Activated CD4-positive, alpha-beta T cell treated with anti-CD3 and anti-CD28 coated beads, Interleukin-2, amount 10 ng/mL, durations not matched to agents 24 days and 14 days (primary cell): ENCODE results near the gene CDK5RAP2. TPM values are rescaled to one million over a fixed set of nuclear protein-coding genes. Genes with fewer than 3 reads are reported as not detected.

Experiments used
- DNase-seq: peaks from one replicate; pipeline ENCODE4 v3.0.0; 2022
- H3K27ac Mint-ChIP-seq: one replicate; pipeline ENCODE4 v1.8.0; 2022; ENCODE audit warnings: mild to moderate bottlenecking, mixed read lengths
- H3K27me3 Mint-ChIP-seq: one replicate; pipeline ENCODE4 v1.8.0; 2022; ENCODE audit warnings: mixed read lengths
- H3K36me3 Mint-ChIP-seq: one replicate; pipeline ENCODE4 v1.8.0; 2022; ENCODE audit warnings: low read depth, mild to moderate bottlenecking, mixed read lengths
- H3K4me1 Mint-ChIP-seq: one replicate; pipeline ENCODE4 v1.8.0; 2021; ENCODE audit warnings: mixed read lengths
- H3K4me3 Mint-ChIP-seq: one replicate; pipeline ENCODE4 v1.8.0; 2022; ENCODE audit warnings: mild to moderate bottlenecking, moderate library complexity, mixed read lengths
- H3K9me3 Mint-ChIP-seq: one replicate; pipeline ENCODE4 v1.8.0; 2021; ENCODE audit warnings: mixed read lengths
- intact Hi-C: fragments of 100-400 bp; cut with micrococcal nuclease; formaldehyde crosslinking; loops from one replicate; pipeline ENCODE4 v1.15.1; 2023
- total RNA-seq: library from RNA; stranded (reverse); gene quantifications from 2 replicates; pipeline ENCODE4 v1.2.3, GENCODE V29; 2022

Gene CDK5RAP2
- total RNA-seq, 1 donor from 2014 or later: 70.0 TPM

- Mint-ChIP-seq H3K36me3 (peaks cover 60% of the 10 kb centered on the region), H3K4me3 (peak overlapping the region; percentile 71)
These were observed 186.4 kb downstream of the CDK5RAP2 start for GRCh38 chr9:120393386-120394057.

GRCh38 chr9:120392711-120393110 is 187.3 kb downstream of the CDK5RAP2 start:
- Mint-ChIP-seq H3K27ac (no peak overlapping the region), H3K9me3 (no peaks in the 10 kb centered on the region), H3K27me3 (no peaks in the 10 kb centered on the region), H3K4me3 (no peak overlapping the region), H3K4me1 (peaks cover 28% of the 10 kb centered on the region), H3K36me3 (peaks cover 61% of the 10 kb centered on the region)
- DNase-seq: no peak
- intact Hi-C loops: loop anchor here (5.0 kb wide), 1 partner anchor 55 kb away; no protein-coding TSS in a partner anchor

More at GRCh38 chr9:120393386-120394057, 186.4 kb downstream of the CDK5RAP2 start:
- Mint-ChIP-seq H3K9me3 (no peaks in the 10 kb centered on the region), H3K27ac (peak overlapping the region; percentile 81), H3K4me1 (peaks cover 30% of the 10 kb centered on the region), H3K27me3 (no peaks in the 10 kb centered on the region)
- intact Hi-C loops: loop anchor here (1.0 to 5.0 kb wide), 3 partner anchors 45 to 187 kb away; partner anchors contain the start of gene CDK5RAP2
- no peak for DNase-seq

GRCh38 chr9:120392245-120392644 is 187.7 kb downstream of the CDK5RAP2 start:
- Mint-ChIP-seq H3K4me3 (no peak overlapping the region), H3K36me3 (peaks cover 60% of the 10 kb centered on the region), H3K27ac (no peak overlapping the region), H3K27me3 (no peaks in the 10 kb centered on the region), H3K4me1 (peaks cover 26% of the 10 kb centered on the region), H3K9me3 (no peaks in the 10 kb centered on the region)
- no peak for DNase-seq
- intact Hi-C loops: loop anchor here (5.0 kb wide), 1 partner anchor 55 kb away; no protein-coding TSS in a partner anchor

- DNase-seq: no peak
- peaks cover 26% of the 10 kb centered on the region for H3K4me1 Mint-ChIP-seq
- intact Hi-C loops: loop anchor here (5.0 kb wide), 1 partner anchor 54 kb away; no protein-coding TSS in a partner anchor
- H3K27ac Mint-ChIP-seq: no peak overlapping the region
- H3K4me3 Mint-ChIP-seq: no peak overlapping the region
- no peaks in the 10 kb centered on the region for H3K27me3 Mint-ChIP-seq
- no peaks in the 10 kb centered on the region for H3K9me3 Mint-ChIP-seq
- H3K36me3 Mint-ChIP-seq: peaks cover 60% of the 10 kb centered on the region
These were observed 188.3 kb downstream of the CDK5RAP2 start for GRCh38 chr9:120391691-120392090.

- intact Hi-C loops: loop anchor here (5.0 kb wide), 1 partner anchor 53 kb away; no protein-coding TSS in a partner anchor
- Mint-ChIP-seq H3K36me3 (peaks cover 55% of the 10 kb centered on the region), H3K4me1 (peaks cover 19% of the 10 kb centered on the region), H3K27ac (no peak overlapping the region), H3K27me3 (no peaks in the 10 kb centered on the region), H3K9me3 (no peaks in the 10 kb centered on the region), H3K4me3 (no peak overlapping the region)
- DNase-seq: no peak
These were observed 189.3 kb downstream of the CDK5RAP2 start for GRCh38 chr9:120390637-120391190.

- H3K27ac Mint-ChIP-seq: no peak overlapping the region
- no peaks in the 10 kb centered on the region for H3K27me3 Mint-ChIP-seq
- intact Hi-C loops: loop anchor here (5.0 kb wide), 1 partner anchor 53 kb away; no protein-coding TSS in a partner anchor
- H3K4me1 Mint-ChIP-seq: peaks cover 13% of the 10 kb centered on the region
- H3K36me3 Mint-ChIP-seq: peaks cover 55% of the 10 kb centered on the region
- no peak overlapping the region for H3K4me3 Mint-ChIP-seq
- H3K9me3 Mint-ChIP-seq: no peaks in the 10 kb centered on the region
- DNase-seq: no peak
These were observed 190.1 kb downstream of the CDK5RAP2 start for GRCh38 chr9:120389867-120390266.

GRCh38 chr9:120389300-120389699 is 190.7 kb downstream of the CDK5RAP2 start:
- H3K36me3 Mint-ChIP-seq: peaks cover 51% of the 10 kb centered on the region
- H3K27ac Mint-ChIP-seq: no peak overlapping the region

GRCh38 chr9:120388003-120388855 is 191.7 kb downstream of the CDK5RAP2 start:
- intact Hi-C loops: no loop called here
- Mint-ChIP-seq H3K27ac (no peak overlapping the region), H3K27me3 (no peaks in the 10 kb centered on the region), H3K9me3 (no peaks in the 10 kb centered on the region), H3K36me3 (peaks cover 42% of the 10 kb centered on the region), H3K4me3 (no peak overlapping the region), H3K4me1 (no peaks in the 10 kb centered on the region)
- no peak for DNase-seq

More at GRCh38 chr9:120389300-120389699, 190.7 kb downstream of the CDK5RAP2 start:
- no peaks in the 10 kb centered on the region for H3K9me3 Mint-ChIP-seq
- H3K4me3 Mint-ChIP-seq: no peak overlapping the region
- H3K4me1 Mint-ChIP-seq: peaks cover 7% of the 10 kb centered on the region
- intact Hi-C loops: no loop called here
- no peak for DNase-seq
- H3K27me3 Mint-ChIP-seq: no peaks in the 10 kb centered on the region

GRCh38 chr9:120387257-120388002 is 192.5 kb downstream of the CDK5RAP2 start:
- intact Hi-C loops: no loop called here
- peaks cover 34% of the 10 kb centered on the region for H3K36me3 Mint-ChIP-seq
- no peaks in the 10 kb centered on the region for H3K4me1 Mint-ChIP-seq
- no peaks in the 10 kb centered on the region for H3K27me3 Mint-ChIP-seq
- H3K9me3 Mint-ChIP-seq: no peaks in the 10 kb centered on the region
- H3K27ac Mint-ChIP-seq: no peak overlapping the region
- no peak for DNase-seq
- H3K4me3 Mint-ChIP-seq: no peak overlapping the region

GRCh38 chr9:120386390-120387131 is 193.4 kb downstream of the CDK5RAP2 start:
- no peaks in the 10 kb centered on the region for H3K27me3 Mint-ChIP-seq
- no peaks in the 10 kb centered on the region for H3K4me1 Mint-ChIP-seq
- no peak overlapping the region for H3K4me3 Mint-ChIP-seq
- H3K36me3 Mint-ChIP-seq: peaks cover 31% of the 10 kb centered on the region
- no peak overlapping the region for H3K27ac Mint-ChIP-seq
- intact Hi-C loops: no loop called here
- DNase-seq: no peak
- no peaks in the 10 kb centered on the region for H3K9me3 Mint-ChIP-seq

GRCh38 chr9:120385606-120386389 is 194.2 kb downstream of the CDK5RAP2 start:
- Mint-ChIP-seq H3K36me3 (peaks cover 26% of the 10 kb centered on the region), H3K4me3 (no peak overlapping the region), H3K27ac (no peak overlapping the region), H3K27me3 (no peaks in the 10 kb centered on the region), H3K9me3 (no peaks in the 10 kb centered on the region), H3K4me1 (no peaks in the 10 kb centered on the region)
- intact Hi-C loops: no loop called here
- no peak for DNase-seq

- H3K27me3 Mint-ChIP-seq: no peaks in the 10 kb centered on the region
- intact Hi-C loops: no loop called here
- H3K4me1 Mint-ChIP-seq: no peaks in the 10 kb centered on the region
- no peak for DNase-seq
- no peak overlapping the region for H3K27ac Mint-ChIP-seq
- H3K4me3 Mint-ChIP-seq: no peak overlapping the region
- H3K9me3 Mint-ChIP-seq: no peaks in the 10 kb centered on the region
- H3K36me3 Mint-ChIP-seq: peaks cover 25% of the 10 kb centered on the region
These were observed 195.1 kb downstream of the CDK5RAP2 start for GRCh38 chr9:120384925-120385272.
